GM18873 (cell line): Measurements from ENCODE around the gene ARHGAP22.

Experiments used
- ATAC-seq: cut with Tn5 transposase; IDR thresholded peaks from one replicate; pipeline ENCODE4 v1.9.1; 2021; ENCODE audit warnings: mild to moderate bottlenecking, moderate library complexity, moderate number of reproducible peaks; ENCODE audit not compliant: unreplicated experiment, low FRiP score

ARHGAP22 gene

GRCh38 chr10:48410503-48410902 is 194.4 kb downstream of the ARHGAP22 start:
- no peak for ATAC-seq

- no peak for ATAC-seq
Observed at GRCh38 chr10:48406658-48407057, 198.2 kb downstream of the ARHGAP22 start.

GRCh38 chr10:48406204-48406603 is 198.7 kb downstream of the ARHGAP22 start:
- no peak for ATAC-seq

GRCh38 chr10:48404646-48405045 is 200.2 kb downstream of the ARHGAP22 start:
- no peak for ATAC-seq

GRCh38 chr10:48400850-48401220 is 204.0 kb downstream of the ARHGAP22 start:
- ATAC-seq, result no peak

GRCh38 chr10:48400129-48400849 is 204.6 kb downstream of the ARHGAP22 start:
- ATAC-seq, result no peak

- ATAC-seq, result no peak
Observed at GRCh38 chr10:48399551-48399950, 205.3 kb downstream of the ARHGAP22 start.

GRCh38 chr10:48399056-48399541 is 205.8 kb downstream of the ARHGAP22 start:
- no peak for ATAC-seq

GRCh38 chr10:48398261-48398660 is 206.6 kb downstream of the ARHGAP22 start:
- no peak for ATAC-seq
